NCI-H446 (cell line): ENCODE results near the gene POTEF.
"Not testable (repeated sequence)": the region's sequence is repeated elsewhere in the genome, so short reads cannot be mapped to it uniquely, and the experiment has no call there.

Experiments
- DNase-seq, 2 experiments: peaks; one replicate each; lab custom pipeline; 2025; lab: John Stamatoyannopoulos, UW

POTEF gene

DNA sequence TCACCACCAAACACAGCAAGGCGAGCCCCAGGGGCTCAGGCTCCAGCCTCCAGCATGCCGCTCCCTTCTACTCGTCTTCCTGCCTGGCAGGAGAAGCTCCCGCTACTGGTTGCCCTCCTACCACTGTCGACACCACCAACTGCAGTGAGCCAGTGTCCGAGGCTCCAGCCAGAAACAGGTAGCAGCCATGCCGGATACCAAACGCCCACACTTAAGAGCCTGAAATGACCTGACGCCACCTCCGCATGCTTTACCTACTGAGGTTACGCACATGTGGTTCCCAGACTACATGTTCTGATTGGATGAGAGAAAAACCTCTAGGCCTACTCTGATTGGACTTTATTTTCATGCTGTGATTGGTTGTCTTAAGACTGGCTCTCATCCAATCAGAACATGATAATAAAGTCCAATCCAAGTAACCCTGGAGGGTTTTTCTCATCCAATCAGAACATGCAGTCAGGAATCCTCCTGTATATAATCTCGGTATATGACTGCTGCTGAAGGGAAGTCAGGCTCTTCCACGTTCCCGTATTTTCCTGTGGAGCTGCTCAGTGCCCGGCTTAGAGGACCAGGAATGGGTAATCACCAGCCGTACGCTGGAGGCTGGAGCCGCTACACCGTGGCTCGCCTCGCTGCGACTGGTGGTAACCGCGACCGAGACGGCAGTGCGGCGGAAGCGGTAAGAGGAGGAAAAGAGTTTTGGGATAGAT, at the start of gene POTEF:
Gene POTEF (minus strand): TSS at position 103 of the 710 bp plus-strand sequence. CDS start 8,707 bp downstream, outside the sequence.
- DNase-seq: not testable (repeated sequence)

- not testable (repeated sequence) for DNase-seq
Measured at GRCh38 chr2:130174866-130175265, 45.8 kb upstream of the POTEF start.

DNA sequence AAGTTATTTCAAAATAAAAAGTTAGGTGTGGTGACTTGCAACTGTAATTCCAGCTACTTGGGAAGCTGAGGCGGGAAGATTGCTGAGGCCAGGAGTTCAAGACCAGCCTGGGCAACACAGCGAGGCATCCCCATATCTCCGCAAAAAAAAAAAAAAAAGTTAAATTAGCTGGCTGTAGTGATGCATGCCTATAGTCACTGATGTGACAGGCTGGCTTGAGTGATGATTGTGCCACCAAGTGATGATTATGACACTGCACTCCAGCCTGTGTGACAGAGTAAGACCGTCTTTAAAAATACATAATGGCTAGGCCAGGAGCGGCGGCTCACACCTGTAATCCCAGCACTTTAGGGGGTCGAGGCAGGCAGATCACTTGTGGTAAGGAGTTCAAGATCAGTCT, 40.9 kb upstream of the POTEF start:
- DNase-seq: no peak

DNA sequence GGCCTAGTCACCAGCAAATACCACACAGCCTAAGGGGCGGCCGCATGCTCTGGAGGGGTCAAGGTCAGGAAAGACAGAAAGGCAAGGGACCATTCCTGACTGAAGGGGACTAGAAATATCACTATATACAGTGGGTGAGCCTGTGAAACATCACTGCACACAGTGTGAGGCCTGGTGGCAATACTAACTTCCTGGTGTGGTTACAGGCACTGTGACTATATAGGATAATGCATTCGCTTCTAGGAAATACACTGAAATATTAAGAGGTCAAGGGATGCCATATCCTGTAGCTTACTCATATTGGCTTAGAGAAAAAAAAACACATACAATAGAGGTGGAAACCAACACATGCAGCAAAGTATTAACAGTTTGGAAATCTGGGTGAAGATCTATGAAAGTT, 40.1 kb upstream of the POTEF start:
- DNase-seq: not testable (repeated sequence)

- not testable (repeated sequence) for DNase-seq
Measured at GRCh38 chr2:130166611-130167010, 37.6 kb upstream of the POTEF start.

- no peak for DNase-seq
Measured at GRCh38 chr2:130165293-130166016, 36.4 kb upstream of the POTEF start.

- DNase-seq: no peak
Measured at GRCh38 chr2:130162968-130163367, 33.9 kb upstream of the POTEF start.

- DNase-seq: not testable (repeated sequence)
Measured at GRCh38 chr2:130162486-130162885, 33.5 kb upstream of the POTEF start.

DNA sequence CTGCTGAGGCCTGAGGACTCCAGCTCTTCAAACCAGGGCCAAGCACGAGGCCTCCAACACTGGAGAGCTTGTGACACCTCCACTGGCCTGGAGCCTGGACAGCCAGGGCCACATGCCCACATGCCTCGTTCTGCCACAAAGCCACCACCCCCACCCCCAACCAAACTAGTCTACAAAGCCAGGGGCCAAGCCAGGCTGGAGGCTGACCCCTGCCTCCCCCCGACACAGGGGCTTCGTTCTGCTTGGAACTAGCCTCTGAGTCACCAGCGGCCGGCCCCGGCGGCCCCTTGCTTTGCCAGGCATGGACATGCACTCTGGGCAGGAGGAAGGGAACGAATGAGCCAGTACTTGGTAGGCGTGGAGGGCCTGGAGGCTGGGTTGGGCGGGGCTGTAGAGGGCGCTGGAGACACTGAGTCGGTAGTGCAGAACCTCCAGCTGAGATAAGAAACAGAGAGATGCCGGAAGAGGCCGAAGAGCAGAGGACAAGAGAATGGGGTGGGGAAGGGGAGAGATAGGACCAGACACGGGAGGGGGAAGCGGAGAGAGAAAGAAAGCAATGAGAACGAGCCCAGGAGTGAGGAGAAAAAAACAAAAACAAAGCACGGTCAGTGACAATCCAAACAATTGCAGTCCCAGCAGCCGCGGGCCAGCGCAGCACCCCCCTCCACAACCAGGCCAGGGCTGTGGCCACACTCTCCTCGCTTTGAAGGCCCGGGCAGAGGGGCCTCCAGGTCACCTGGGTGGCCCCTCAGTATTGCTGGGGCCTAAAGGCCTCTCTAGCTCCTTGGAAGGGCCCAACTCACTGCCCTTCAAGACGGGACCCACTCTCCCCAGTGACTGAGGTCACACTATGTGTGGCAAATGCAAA, 32.0 kb upstream of the POTEF start:
- DNase-seq: not testable (repeated sequence)

DNA sequence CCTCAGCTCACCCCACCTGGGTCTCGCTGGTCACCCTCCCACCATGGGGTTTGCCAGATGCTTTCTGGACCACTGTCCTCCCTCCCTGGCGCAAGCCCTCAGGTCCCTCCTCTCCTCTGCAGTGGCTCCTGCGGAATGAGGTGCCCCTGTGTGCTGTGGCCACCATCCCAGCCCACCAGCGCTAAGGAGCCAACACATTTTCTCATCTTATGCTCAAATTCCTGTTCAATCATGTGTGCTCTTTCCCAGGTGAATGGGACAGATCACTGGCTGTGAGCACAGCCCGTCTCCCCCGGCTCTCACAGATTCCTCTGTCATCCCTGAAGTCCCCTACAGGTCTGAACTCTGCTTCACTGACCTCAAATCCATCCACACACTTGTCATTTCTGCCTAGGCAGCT, 31.1 kb upstream of the POTEF start:
- no peak for DNase-seq

DNA sequence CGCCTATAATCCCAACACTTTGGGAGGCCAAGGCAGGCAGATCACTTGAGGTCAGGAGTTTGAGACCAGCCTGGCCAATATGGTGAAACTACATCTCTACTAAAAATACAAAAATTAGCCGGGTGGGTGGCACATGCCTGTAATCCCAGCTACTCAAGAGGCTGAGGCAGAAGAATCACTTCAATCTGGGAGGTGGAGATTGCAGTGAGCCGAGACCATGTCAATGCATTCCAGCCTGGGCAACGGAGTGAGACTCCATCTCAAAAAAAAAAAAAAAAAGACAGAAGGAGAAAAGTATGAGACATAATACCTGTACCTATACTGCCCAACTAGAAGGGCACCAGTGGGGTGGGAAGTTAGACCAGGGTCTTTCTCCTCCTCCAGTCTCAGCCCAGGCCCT, 30.4 kb upstream of the POTEF start:
- DNase-seq: not testable (repeated sequence)

DNA sequence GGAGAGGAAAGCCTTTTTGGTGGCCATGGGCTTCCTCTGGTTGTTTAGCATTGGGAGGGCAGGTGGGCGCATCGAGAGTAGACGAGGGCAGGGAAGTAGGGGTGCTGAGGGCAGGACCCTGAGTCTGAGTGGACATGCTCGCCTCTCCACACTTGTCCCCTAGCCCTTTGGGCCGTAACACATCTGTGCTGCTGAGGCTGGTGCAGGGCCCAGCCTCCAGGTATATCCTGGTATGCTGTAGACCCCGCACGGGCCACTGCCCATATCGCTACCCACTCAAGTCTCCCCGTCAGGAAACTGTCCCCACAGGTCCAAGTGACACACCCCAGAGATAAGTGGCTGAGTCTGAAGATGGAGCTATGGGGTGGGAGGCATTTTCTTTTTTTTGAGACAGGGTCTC, 29.6 kb upstream of the POTEF start:
- no peak for DNase-seq

DNA sequence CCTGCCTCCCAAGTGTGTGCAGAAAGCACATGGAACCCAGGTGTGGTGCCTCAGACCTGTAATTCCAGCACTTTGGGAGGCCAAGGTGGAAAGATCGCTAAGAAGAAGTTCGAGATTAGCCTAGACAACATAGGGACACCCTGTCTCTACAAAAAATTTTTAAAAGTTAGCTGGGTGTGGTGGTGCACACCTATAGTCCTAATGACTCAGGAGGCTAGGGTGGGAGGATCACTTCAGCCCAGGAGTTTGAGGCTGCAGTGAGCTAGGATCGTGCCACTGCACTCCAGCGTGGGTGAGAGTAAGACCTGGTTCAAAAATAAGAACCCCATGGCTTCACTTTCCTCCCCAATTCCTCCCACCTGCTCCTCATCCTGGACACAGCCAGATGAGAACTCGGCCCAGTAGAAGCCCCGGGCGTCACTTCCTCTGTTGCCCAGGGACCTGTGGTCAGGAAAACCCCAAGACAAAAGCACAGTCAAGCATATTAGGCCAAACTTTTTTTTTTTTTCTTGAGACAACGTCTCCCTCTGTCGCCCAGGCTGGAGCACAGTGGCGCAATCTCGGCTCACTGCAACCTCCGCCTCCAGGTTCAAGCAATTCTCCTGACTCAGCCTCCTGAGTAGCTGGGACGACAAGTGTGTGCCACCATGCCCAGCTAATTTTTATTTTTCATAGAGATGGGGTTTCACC, 28.9 kb upstream of the POTEF start:
- DNase-seq: not testable (repeated sequence)

DNA sequence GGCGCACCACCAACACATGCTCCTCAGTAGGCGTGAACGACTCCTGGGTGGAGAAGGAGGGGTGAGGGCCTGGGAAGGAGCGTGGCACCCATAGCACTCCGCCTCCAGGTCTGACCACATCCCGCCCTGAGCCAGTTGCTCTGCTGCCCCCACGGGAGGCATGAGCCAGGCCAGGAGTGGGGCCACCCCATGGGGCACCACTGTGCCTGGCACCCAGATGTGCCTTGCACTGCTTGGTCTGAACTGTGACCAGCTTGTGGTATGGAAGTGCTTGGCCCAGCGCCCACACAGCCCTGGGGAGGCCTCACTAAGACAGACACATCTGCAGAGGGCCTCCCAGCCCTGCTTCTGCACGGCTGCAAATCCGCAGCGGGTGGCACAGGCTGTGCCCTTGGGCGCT, 28.3 kb upstream of the POTEF start:
- DNase-seq: not testable (repeated sequence)

DNA sequence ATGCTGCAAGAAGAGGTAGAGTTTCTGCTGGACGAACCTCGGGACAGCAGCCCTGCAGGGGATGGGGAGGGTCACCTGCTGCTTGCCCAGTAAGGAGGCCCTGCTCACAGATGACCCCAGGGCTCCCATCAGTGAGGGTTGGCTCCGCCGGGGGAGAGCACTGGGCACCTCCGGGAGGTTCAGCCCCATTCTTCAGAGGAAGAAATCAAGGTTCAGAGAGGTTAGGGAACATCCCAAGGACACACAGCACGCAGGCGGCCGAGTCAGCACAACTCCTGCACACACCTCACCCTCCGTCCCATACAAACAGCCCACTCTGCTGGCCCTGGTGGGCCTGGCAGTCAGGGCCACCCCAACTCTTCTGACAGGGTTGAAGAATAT, 27.6 kb upstream of the POTEF start:
- DNase-seq: no peak

- peak; percentile 4 to 49 for DNase-seq
Measured at GRCh38 chr2:130155956-130156623, 27.1 kb upstream of the POTEF start.

DNA sequence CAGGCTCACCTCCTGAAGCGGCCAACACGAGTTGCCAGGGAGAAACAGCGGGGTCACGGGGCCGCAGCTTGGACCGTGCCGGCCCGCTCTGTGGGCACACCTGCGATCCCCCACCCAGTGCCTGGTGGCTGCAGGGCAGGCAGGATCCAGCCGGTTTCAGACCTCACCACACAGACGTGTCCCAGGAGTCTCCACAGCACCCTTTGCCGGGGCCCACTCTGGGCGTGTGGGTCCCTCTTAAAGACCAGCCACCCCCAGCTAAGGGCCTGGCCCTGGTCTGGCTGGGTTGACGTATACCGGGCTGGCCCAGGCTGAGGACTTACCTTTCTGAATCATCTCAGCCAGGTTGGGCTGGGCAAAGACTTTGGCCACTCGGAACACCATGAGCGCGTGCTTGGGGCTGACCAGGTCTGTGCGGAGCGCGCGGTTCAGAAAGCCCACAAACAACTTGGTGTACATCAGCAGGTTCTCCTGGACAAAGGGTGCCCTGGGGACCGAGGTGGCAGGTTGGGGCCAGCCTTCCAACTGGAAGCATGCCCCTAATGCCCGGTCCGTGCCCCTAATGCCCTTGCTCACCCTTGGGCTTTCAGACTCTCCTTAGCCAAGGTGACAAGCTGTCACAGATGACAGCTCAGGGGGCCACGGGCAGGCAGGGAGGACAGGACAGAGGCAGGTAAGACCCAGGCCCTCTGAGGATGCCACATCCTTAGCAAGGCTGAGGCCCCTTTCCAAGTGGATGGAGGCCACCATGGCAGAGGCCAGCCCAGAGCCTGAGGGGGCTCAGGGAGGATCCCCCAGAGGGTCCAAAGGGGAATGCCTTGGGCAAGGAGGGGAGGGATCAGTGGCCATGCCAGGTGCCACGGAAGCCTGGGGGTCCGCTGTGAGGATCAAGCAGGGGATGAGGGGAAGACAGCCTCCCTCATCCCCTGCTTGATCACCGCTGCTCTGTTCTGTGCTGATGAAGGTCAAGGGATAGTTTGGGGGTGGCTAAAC, 26.0 kb upstream of the POTEF start:
- no peak for DNase-seq

DNA sequence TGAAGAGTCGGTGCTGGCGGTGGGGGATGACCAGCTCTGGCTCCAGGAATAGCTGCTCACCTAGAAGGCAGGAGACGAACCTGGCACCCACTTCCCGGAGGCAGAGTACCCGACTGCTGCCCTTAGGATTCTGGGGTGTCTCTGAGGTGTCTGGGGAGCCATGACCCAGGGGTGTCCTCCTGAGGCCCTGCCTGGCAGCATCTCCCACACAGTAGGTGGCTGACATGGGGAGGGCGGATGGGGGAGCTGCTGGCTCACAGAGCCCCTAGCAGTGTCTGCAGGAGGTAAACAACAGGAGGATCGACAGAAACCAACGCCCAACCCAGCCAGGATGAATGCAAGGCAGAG, 25.4 kb upstream of the POTEF start:
- DNase-seq: not testable (repeated sequence)

- not testable (repeated sequence) for DNase-seq
Measured at GRCh38 chr2:130153721-130154422, 24.9 kb upstream of the POTEF start.
